DOHH2 (cell line): ENCODE measurements around the gene AFF2.

ENCODE experiments used
- EZH2phosphoT487 ChIP-seq: fragments of 200-600 bp; sonication (generic); IDR thresholded peaks from 2 replicates; pipeline ENCODE4 v1.6.1; 2017; ENCODE audit warnings: borderline replicate concordance, mild to moderate bottlenecking, antibody characterized with exemption, low read length, moderate library complexity, mixed read lengths
- TF ChIP-seq, protein P1 (sequence below): fragments of 200-600 bp; sonication (generic); IDR thresholded peaks from one replicate; pipeline ENCODE4 v1.5.1; 2014; ENCODE audit warnings: antibody characterized with exemption, mild to moderate bottlenecking, low read depth, low read length; ENCODE audit not compliant: poor library complexity, severe bottlenecking

DNA sequence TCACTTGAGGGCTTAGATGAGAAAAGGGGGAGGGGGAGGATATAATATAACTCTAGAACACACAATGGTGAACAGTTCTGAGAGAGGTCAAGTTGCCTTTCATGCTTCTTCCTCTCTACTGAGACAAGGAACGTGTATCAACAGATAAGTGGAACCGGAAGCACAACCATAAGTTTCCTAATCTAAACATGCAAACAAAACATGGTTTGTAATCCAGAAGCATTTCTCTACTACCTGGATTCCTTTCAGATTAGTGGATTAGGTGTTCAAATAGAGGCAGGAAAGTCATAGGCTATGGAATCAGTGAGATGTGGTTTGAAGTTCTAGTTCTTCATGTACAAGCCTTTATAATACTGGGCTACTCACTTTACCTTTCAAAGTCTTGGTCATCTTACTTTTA is 544.1 kb downstream of the AFF2 start:
- TF ChIP-seq, protein P1, sequence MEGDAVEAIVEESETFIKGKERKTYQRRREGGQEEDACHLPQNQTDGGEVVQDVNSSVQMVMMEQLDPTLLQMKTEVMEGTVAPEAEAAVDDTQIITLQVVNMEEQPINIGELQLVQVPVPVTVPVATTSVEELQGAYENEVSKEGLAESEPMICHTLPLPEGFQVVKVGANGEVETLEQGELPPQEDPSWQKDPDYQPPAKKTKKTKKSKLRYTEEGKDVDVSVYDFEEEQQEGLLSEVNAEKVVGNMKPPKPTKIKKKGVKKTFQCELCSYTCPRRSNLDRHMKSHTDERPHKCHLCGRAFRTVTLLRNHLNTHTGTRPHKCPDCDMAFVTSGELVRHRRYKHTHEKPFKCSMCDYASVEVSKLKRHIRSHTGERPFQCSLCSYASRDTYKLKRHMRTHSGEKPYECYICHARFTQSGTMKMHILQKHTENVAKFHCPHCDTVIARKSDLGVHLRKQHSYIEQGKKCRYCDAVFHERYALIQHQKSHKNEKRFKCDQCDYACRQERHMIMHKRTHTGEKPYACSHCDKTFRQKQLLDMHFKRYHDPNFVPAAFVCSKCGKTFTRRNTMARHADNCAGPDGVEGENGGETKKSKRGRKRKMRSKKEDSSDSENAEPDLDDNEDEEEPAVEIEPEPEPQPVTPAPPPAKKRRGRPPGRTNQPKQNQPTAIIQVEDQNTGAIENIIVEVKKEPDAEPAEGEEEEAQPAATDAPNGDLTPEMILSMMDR = no peak
- TF ChIP-seq EZH2phosphoT487 = no peak
